HepG2 (cell line): ENCODE measurements around the gene CNBD2. TPM values are rescaled to one million over a fixed set of nuclear protein-coding genes. Genes with fewer than 3 reads are reported as not detected.

Experiments used
- CREBL2 ChIP-seq: sonication (generic); formaldehyde crosslinking; IDR thresholded peaks from 2 replicates; pipeline ENCODE4 v1.8.1; 2023; ENCODE audit warnings: missing genetic modification reagents, mild to moderate bottlenecking, borderline replicate concordance
- DRAP1 ChIP-seq: IDR thresholded peaks from 2 replicates; pipeline ENCODE4 v1.6.1; 2016; ENCODE audit warnings: missing genetic modification reagents, missing compliant biosample characterization
- HDAC6 ChIP-seq: fragments of 200-600 bp; sonication (generic); IDR thresholded peaks from 2 replicates; pipeline ENCODE4 v1.7.0; 2017; ENCODE audit warnings: mild to moderate bottlenecking, antibody characterized with exemption, low read length, low read depth
- HIC2 ChIP-seq: sonication (generic); formaldehyde crosslinking; IDR thresholded peaks from 2 replicates; pipeline ENCODE4 v1.9.0; 2022; ENCODE audit warnings: low read depth, missing genetic modification reagents
- KDM2A ChIP-seq: sonication (generic); formaldehyde crosslinking; IDR thresholded peaks from 2 replicates; pipeline ENCODE4 v1.4.0; 2020; ENCODE audit warnings: low read depth, missing genetic modification reagents, borderline replicate concordance
- PLSCR1 ChIP-seq: sonication (generic); formaldehyde crosslinking; IDR thresholded peaks from 2 replicates; pipeline ENCODE4 v1.5.0; 2020; ENCODE audit warnings: missing genetic modification reagents, mild to moderate bottlenecking, borderline replicate concordance
- U2AF2 ChIP-seq: fragments of 200-400 bp; formaldehyde crosslinking; IDR thresholded peaks from 2 replicates; pipeline ENCODE4 v1.6.1; 2017; ENCODE audit warnings: low read depth, mild to moderate bottlenecking, low read length
- ZBTB25 ChIP-seq: IDR thresholded peaks from 2 replicates; pipeline ENCODE4 v1.6.1; 2018; ENCODE audit warnings: missing genetic modification reagents
- ZBTB40 ChIP-seq, 2 experiments: fragments of 450-650 bp in 1 of 2; sonication (generic) in 1 of 2; formaldehyde crosslinking in 1 of 2; IDR thresholded peaks; 2 replicates each; pipeline versions ENCODE4 v1.6.1 to v1.8.0; 2016 to 2022; ENCODE audit warnings: antibody characterized with exemption in 1 of 2, mild to moderate bottlenecking in 1 of 2, missing genetic modification reagents in 1 of 2
- ZNF543 ChIP-seq: sonication (generic); formaldehyde crosslinking; IDR thresholded peaks from 2 replicates; pipeline ENCODE4 v1.4.0; 2020; ENCODE audit warnings: mild to moderate bottlenecking, missing genetic modification reagents
- ZNF670 ChIP-seq: sonication (generic); formaldehyde crosslinking; IDR thresholded peaks from 2 replicates; pipeline ENCODE4 v1.8.0; 2022; ENCODE audit warnings: mild to moderate bottlenecking, missing genetic modification reagents, borderline replicate concordance
- ZNF839 ChIP-seq: sonication (generic); formaldehyde crosslinking; IDR thresholded peaks from 2 replicates; pipeline ENCODE4 v1.4.0; 2020; ENCODE audit warnings: missing genetic modification reagents, mild to moderate bottlenecking, borderline replicate concordance
- polyA plus RNA-seq, 8 experiments: library from polyadenylated mRNA; depleted of rRNA in 3 of 8; stranded (reverse) in 7 of 8; unstranded in 1 of 8; fragments of >200 nt; fragmentation: Illumina TruSeq in 4 of 8; extraction: Trizol in 4 of 8; gene quantifications; 2 replicates each; pipeline versions ENCODE4 v1.2.1 to v1.2.3, GENCODE V29; 2011 to 2016; ENCODE audit warnings: low read depth in 4 of 8, missing spikeins in 1 of 8, mixed read lengths in 1 of 8; ENCODE audit not compliant: insufficient read depth in 1 of 8
- total RNA-seq, 5 experiments: library from RNA; depleted of rRNA; stranded (reverse); fragments of >200 nt; fragmentation: Illumina TruSeq; extraction: Trizol; gene quantifications; 2 replicates each; pipeline ENCODE4 v1.2.3, GENCODE V29; 2016; ENCODE audit warnings: low read depth in 1 of 5

Gene CNBD2
- total and polyA plus RNA-seq, 2 of the 13 experiments (the other 11 are each of a cell fraction or from before 2014, with no cell fraction given): 12.4 to 22.8 TPM

- TF ChIP-seq KDM2A (CRISPR knock-in tag) (0 out of 2 replicates have a peak, but pooled peaks have one; percentile 30), U2AF2 (no peak), ZNF670 (CRISPR knock-in tag) (no peak), DRAP1 (CRISPR knock-in tag) (peak; percentile 0; the same call in 1 of the 2 replicates), HIC2 (CRISPR knock-in tag) (no peak), PLSCR1 (0 out of 2 replicates have a peak, but pooled peaks have one; percentile 8), ZBTB40 (IDR thresholded peaks at IDR 0.05) (no peak), ZBTB40 (CRISPR knock-in tag; IDR thresholded peaks at IDR 0.05) (no peak), HDAC6 (no peak), ZBTB25 (CRISPR knock-in tag) (peak; percentile 18; the same call in 1 of the 2 replicates), ZNF543 (CRISPR knock-in tag) (no peak), CREBL2 (no peak), ZNF839 (no peak)
Measured at GRCh38 chr20:35952480-35953386, 15.7 kb upstream of the CNBD2 start (continued).
